ENCODE measurements around the gene MRNIP. TPM values are rescaled to one million over a fixed set of nuclear protein-coding genes. Genes with fewer than 3 reads are reported as not detected.

The MRNIP gene
- total and polyA plus RNA-seq, 2 of the 4 experiments (the other 2 are of a cell fraction), result 6.6 to 24.7 TPM

- TF ChIP-seq RCOR1 (IDR thresholded peaks at IDR 0.05; ENCODE audit: insufficient replicate concordance, low read length) (no peak), RFX5 (IDR thresholded peaks at IDR 0.05; ENCODE audit: low read depth, low read length) (no peak), CEBPB (IDR thresholded peaks at IDR 0.05; ENCODE audit: low read depth, low read length) (no peak)
These were observed 42.9 kb downstream of the MRNIP start for GRCh38 chr5:179815491-179816249.

More at GRCh38 chr5:179815491-179816249, 42.9 kb downstream of the MRNIP start:
- Histone ChIP-seq H2BK15ac (ENCODE audit: low read depth, low read length) (no peak overlapping the region), H2AFZ (replicated peaks; ENCODE audit: low read length, poor library complexity) (no peak overlapping the region), H3K4me3 (ENCODE audit: insufficient read depth, low read depth, low read length) (no peak overlapping the region), H3K79me1 (ENCODE audit: low read depth in 1 of 2, low read length in 2 of 2) (peaks cover 4 to 25% of the 10 kb centered on the region in 2 experiments), H3K36me3 (ENCODE audit: control insufficient read depth, insufficient read depth, low read length) (peaks cover 17% of the 10 kb centered on the region), H3K14ac (replicated peaks; ENCODE audit: low read depth, low read length) (no peak overlapping the region), H3K4me2 (ENCODE audit: low read depth, low read length) (no peak overlapping the region), H3K56ac (ENCODE audit: extremely low read depth, insufficient read depth, low read length) (no peak overlapping the region), H4K5ac (ENCODE audit: low read depth, low read length) (no peak overlapping the region), H3K9ac (ENCODE audit: low read depth, low read length) (no peak overlapping the region), H3K9me1 (ENCODE audit: insufficient read depth, low read length) (peaks cover 20% of the 10 kb centered on the region), H4K20me1 (ENCODE audit: insufficient read depth, low read length) (peaks cover under 1% of the 10 kb centered on the region; the same call in 1 of the 2 replicates), H2BK5ac (ENCODE audit: low read depth, low read length, poor library complexity, severe bottlenecking) (no peak overlapping the region), H3K27ac (ENCODE audit: insufficient read depth, low read length) (no peak overlapping the region), H4K91ac (ENCODE audit: insufficient read depth, low read depth, low read length) (no peak overlapping the region), H3K27me3 (ENCODE audit: control insufficient read depth, insufficient read depth, low read length) (no peaks in the 10 kb centered on the region), H3K9me3 (ENCODE audit: control insufficient read depth, insufficient read depth, low read length) (no peaks in the 10 kb centered on the region; the same call in 1 of the 2 replicates), H3K4me1 (ENCODE audit: control insufficient read depth, insufficient read depth, low read length) (peaks cover 21% of the 10 kb centered on the region), H4K8ac (ENCODE audit: low read depth in 2 of 2, low read length in 2 of 2) (no peak overlapping the region), H2AK5ac (ENCODE audit: low read depth, low read length) (no peak overlapping the region), H3K4ac (ENCODE audit: low read depth, low read length) (no peak overlapping the region), H3K18ac (ENCODE audit: low read depth, low read length) (no peak overlapping the region), H2AK9ac (replicated peaks; ENCODE audit: low read depth, low read length, poor library complexity) (peak overlapping the region; percentile 72), H2BK20ac (ENCODE audit: low read depth, low read length) (no peak overlapping the region), H2BK120ac (ENCODE audit: low read depth, low read length) (no peak overlapping the region), H3K23ac (ENCODE audit: low read depth, low read length) (no peak overlapping the region)
- BruUV-seq (replicated peaks), result no TSS peak
- in situ Hi-C loops (cut with MboI; ENCODE audit: low sequenced_read_pairs) (no loop called here), intact Hi-C loops (cut with micrococcal nuclease) (no loop called here), dilution Hi-C loops (cut with HindIII; ENCODE audit: low sequenced_read_pairs, unreplicated experiment) (no loop called here)
- ChIA-PET CTCF (no interaction called here), POLR2A (ENCODE audit: unreplicated experiment) (no interaction called here)
- ATAC-seq (ENCODE audit: low read depth), result no peak
- DNase-seq, result no peak
- WGBS, 2 experiments (ENCODE audit: extremely low coverage in 2 of 2, insufficient read length in 1 of 2), result 98% methylated on average over 8 of the region's 21 CpGs; no CpG with 5 or more reads in 1 of the 2 experiments

Data from IMR-90 (cell line).